GM10847 (cell line): ENCODE results near the gene SPATA17.

Experiments used
- POLR2A ChIP-seq: IDR thresholded peaks from 2 replicates; pipeline ENCODE4 v1.6.1; 2011; ENCODE audit not compliant: insufficient read length; ENCODE audit errors: extremely low read depth

The SPATA17 gene, protein sequence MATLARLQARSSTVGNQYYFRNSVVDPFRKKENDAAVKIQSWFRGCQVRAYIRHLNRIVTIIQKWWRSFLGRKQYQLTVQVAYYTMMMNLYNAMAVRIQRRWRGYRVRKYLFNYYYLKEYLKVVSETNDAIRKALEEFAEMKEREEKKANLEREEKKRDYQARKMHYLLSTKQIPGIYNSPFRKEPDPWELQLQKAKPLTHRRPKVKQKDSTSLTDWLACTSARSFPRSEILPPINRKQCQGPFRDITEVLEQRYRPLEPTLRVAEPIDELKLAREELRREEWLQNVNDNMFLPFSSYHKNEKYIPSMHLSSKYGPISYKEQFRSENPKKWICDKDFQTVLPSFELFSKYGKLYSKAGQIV

GRCh38 chr1:217630711-217631591 is at the start of gene SPATA17, which contains the start of gene GPATCH2:
Gene SPATA17, plus strand, starts transcription at chr1:217631344. Its CDS starts 35 bp downstream, at chr1:217631379.
Gene GPATCH2, minus strand, starts transcription at chr1:217631090. Its CDS starts 119 bp downstream, at chr1:217630971.
- TF ChIP-seq POLR2A = peak; percentile 52

DNA sequence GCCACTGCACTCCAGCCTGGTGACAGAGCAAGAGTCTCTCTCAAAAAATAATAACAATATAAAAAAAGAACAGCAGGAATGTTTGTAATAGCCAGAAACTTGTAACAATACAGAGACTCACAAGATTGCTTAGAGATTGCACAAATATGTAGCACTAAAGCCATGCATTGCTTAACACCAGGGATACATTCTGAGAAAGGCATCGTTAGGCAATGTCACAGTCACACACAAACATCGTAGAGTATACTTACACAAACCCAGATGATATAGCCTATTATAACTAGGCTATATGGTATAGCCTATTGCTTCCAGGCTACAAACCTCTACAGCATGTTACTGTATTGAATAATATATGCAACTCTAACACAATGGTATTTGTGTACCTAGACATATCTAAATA is 45.6 kb upstream of the SPATA17 start:
- TF ChIP-seq POLR2A = no peak

- TF ChIP-seq POLR2A = no peak
These were observed 44.6 kb upstream of the SPATA17 start for GRCh38 chr1:217586586-217586985.

GRCh38 chr1:217590598-217590997 is 40.5 kb upstream of the SPATA17 start:
- TF ChIP-seq POLR2A = no peak

- no peak for TF ChIP-seq POLR2A
These were observed 32.0 kb upstream of the SPATA17 start for GRCh38 chr1:217599154-217599553.

GRCh38 chr1:217602380-217602779 is 28.8 kb upstream of the SPATA17 start:
- TF ChIP-seq POLR2A = no peak

GRCh38 chr1:217605390-217605789 is 25.8 kb upstream of the SPATA17 start:
- no peak for TF ChIP-seq POLR2A

DNA sequence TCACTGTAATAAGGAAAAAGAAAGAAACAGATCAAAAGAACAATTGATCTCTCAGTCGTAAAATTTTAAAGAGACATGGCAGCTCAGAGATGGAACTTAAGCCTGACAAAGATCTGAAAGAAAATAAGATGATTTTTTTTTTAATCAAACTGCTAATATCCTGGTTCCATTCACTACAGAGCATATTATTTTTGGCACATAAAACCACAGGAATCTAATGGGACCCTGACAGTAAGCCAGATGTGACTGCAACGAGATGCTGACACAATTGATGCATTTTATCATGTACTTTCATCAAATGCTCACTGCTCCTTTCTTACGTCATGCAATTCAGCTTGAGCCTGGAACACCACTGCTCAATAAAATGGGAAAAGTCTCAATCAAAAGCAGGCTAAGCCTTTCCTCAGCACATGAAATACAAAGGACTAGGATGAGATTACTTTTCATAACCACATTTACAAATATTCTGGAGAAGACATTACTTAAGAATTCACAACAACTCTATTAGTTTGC is 16.9 kb upstream of the SPATA17 start:
- no peak for TF ChIP-seq POLR2A

- no peak for TF ChIP-seq POLR2A
These were observed 14.0 kb upstream of the SPATA17 start for GRCh38 chr1:217617126-217617525.

GRCh38 chr1:217620814-217621213 is 10.3 kb upstream of the SPATA17 start:
- TF ChIP-seq POLR2A = no peak

DNA sequence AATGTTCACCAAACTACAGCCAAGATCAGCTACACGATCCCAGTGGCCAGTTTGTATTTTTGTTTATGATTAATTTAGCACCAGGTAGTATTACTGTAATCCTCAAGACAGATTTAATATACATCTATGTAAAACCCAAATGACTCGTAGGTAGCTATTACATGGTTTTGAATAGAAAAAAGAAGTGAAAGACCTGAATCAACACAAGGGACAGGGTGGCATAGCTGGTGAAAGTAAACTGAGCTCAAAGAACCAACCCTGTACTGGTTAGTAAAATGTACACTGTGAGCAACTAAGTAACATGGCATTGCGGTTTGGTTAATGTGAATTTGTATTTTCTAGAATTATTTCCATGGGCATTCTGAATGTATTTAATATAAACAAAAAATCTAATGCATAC is 9.1 kb upstream of the SPATA17 start:
- TF ChIP-seq POLR2A = no peak

DNA sequence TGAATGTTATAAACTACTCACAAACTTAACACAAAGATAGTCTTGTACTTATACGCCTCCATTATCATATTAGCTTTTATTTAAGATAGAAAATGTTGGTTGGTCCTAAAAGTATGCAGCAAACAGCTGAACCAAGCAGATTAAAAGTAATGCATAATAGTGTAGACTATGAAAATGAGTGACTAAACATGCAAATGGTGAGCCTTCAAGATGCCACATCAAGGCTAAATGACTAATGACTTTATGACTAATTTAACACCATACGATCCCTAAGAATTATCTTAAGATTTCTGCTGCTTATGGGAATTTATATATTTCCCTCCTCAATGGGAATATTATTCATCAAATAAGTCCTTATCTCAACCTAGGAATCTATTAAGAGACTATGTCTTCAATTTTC is 4.8 kb upstream of the SPATA17 start:
- no peak for TF ChIP-seq POLR2A

- TF ChIP-seq POLR2A = no peak
These were observed 3.7 kb upstream of the SPATA17 start for GRCh38 chr1:217627431-217627830.

- no peak for TF ChIP-seq POLR2A
These were observed 11.3 kb downstream of the SPATA17 start for GRCh38 chr1:217642455-217642854.

GRCh38 chr1:217647791-217648190 is 16.6 kb downstream of the SPATA17 start:
- TF ChIP-seq POLR2A = no peak

GRCh38 chr1:217650674-217651073 is 19.5 kb downstream of the SPATA17 start:
- no peak for TF ChIP-seq POLR2A

GRCh38 chr1:217660353-217661062 is 29.4 kb downstream of the SPATA17 start:
- TF ChIP-seq POLR2A = no peak
